Hepatocyte (in vitro differentiated cells): ENCODE data around the gene PNMA6F.

Experiments used
- EZH2 ChIP-seq: fragments of 200-600 bp; sonication (generic); IDR thresholded peaks from 2 replicates; pipeline ENCODE4 v1.6.1; 2016; ENCODE audit warnings: antibody characterized with exemption, mild to moderate bottlenecking, borderline replicate concordance
- EZH2phosphoT487 ChIP-seq: fragments of 200-600 bp; sonication (generic); IDR thresholded peaks from one replicate; pipeline ENCODE4 v1.6.1; 2018; ENCODE audit warnings: antibody characterized with exemption, mild to moderate bottlenecking, low read depth, moderate library complexity; ENCODE audit not compliant: unreplicated experiment, severe bottlenecking
- TF ChIP-seq, protein P1 (sequence below): fragments of 200-600 bp; sonication (generic); IDR thresholded peaks from 2 replicates; pipeline ENCODE4 v1.5.1; 2016; ENCODE audit warnings: antibody characterized with exemption, mild to moderate bottlenecking; ENCODE audit not compliant: poor library complexity

DNA sequence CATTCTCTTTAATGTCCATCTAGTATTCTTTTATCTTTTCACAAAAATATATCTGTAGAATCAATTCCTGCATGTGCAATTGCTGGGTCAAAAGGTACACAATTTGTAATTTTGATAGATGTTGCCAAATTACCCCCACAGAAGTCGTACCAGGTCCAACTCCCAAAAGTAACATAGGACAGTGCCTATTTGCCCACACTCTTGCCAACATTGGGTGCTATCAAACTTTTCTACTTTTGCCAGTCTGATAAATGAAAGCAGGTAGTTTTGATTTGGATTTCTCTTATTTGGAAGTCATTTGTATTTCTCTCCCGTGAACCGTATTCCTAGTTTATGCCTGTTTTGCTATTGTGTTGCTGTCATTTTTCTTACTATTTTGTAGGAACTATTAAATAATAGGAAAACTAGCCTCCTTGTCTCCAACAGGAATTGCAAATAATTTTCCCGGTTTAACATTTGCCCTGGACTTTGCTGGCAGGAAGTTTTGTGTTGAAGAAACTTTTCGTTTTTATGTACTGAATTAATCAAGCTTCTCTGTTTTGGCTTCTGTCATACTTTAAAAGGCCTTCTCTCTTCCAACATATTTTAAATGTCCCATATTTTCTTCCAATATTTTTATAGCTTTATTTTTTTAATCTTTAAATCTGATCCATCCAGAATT lies 45.4 kb upstream of the PNMA6F start:
- TF ChIP-seq EZH2: no peak
- TF ChIP-seq, protein P1, sequence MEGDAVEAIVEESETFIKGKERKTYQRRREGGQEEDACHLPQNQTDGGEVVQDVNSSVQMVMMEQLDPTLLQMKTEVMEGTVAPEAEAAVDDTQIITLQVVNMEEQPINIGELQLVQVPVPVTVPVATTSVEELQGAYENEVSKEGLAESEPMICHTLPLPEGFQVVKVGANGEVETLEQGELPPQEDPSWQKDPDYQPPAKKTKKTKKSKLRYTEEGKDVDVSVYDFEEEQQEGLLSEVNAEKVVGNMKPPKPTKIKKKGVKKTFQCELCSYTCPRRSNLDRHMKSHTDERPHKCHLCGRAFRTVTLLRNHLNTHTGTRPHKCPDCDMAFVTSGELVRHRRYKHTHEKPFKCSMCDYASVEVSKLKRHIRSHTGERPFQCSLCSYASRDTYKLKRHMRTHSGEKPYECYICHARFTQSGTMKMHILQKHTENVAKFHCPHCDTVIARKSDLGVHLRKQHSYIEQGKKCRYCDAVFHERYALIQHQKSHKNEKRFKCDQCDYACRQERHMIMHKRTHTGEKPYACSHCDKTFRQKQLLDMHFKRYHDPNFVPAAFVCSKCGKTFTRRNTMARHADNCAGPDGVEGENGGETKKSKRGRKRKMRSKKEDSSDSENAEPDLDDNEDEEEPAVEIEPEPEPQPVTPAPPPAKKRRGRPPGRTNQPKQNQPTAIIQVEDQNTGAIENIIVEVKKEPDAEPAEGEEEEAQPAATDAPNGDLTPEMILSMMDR: no peak
- TF ChIP-seq EZH2phosphoT487: no peak
